Colonic mucosa (tissue), 4 donors: ENCODE results near the gene IST1. TPM values are rescaled to one million over a fixed set of nuclear protein-coding genes. Genes with fewer than 3 reads are reported as not detected.

Source experiments
- DNase-seq: peaks from one replicate; pipeline ENCODE4 v3.0.0-alpha.2; 2020
- H3K27ac ChIP-seq: fragments of 200-600 bp; one replicate; pipeline ENCODE4 v1.8.0; 2021
- H3K27me3 ChIP-seq: fragments of 200-600 bp; one replicate; pipeline ENCODE4 v1.8.0; 2021
- H3K36me3 ChIP-seq: fragments of 200-600 bp; one replicate; pipeline ENCODE4 v1.8.0; 2021
- H3K4me1 ChIP-seq: fragments of 200-600 bp; one replicate; pipeline ENCODE4 v1.8.0; 2021; ENCODE audit warnings: mild to moderate bottlenecking
- H3K4me3 ChIP-seq: fragments of 200-600 bp; one replicate; pipeline ENCODE4 v1.8.0; 2021
- H3K9ac ChIP-seq, 2 donors: one replicate each; pipeline ENCODE4 v1.7.0; 2013; ENCODE audit warnings: control low read depth in 2 of 2, low read depth in 2 of 2, low read length in 2 of 2
- H3K9me3 ChIP-seq: fragments of 200-600 bp; one replicate; pipeline ENCODE4 v1.8.0; 2021
- CTCF ChIP-seq: fragments of 200-600 bp; IDR thresholded peaks from one replicate; pipeline ENCODE4 v1.8.0; 2022; ENCODE audit warnings: antibody characterized with exemption, mild to moderate bottlenecking
- intact Hi-C: fragments of 100-400 bp; cut with DNase I; formaldehyde crosslinking; loops from one replicate; pipeline ENCODE4 v1.14.1; 2022
- total RNA-seq, 2 donors: library from RNA; stranded (reverse); fragmentation: NEBNext Ultra II Directional in 1 of 2; extraction: Animal tissue kit (Norgen Biotek cat#: 25700) in 1 of 2; gene quantifications; one replicate each; pipeline ENCODE4 v1.2.1, GENCODE V29; 2021
- donor health status: healthy.
- donor health status: DM: no; HTN: no; CAD: no.
- donor health status: DM: no; HTN: no; CAD: no.

Gene IST1
- total RNA-seq, 2 donors from 2014 or later, result 180 to 304 TPM

- Histone ChIP-seq H3K36me3 (no peaks in the 10 kb centered on the region), H3K27me3 (no peaks in the 10 kb centered on the region), H3K9ac (no peak overlapping the region), H3K9me3 (no peaks in the 10 kb centered on the region), H3K4me1 (no peaks in the 10 kb centered on the region), H3K4me3 (no peak overlapping the region), H3K27ac (no peak overlapping the region)
- no peak for DNase-seq
- no peak for TF ChIP-seq CTCF
- intact Hi-C loops, result no loop called here
Observed at GRCh38 chr16:71974068-71974818, 78.9 kb downstream of the IST1 start.

Other genes starting within 250 kb of the IST1 start
- 10 to 100 TPM; 23.5 to 53.1 TPM for gene PHLPP2, start 170.8 kb upstream of the IST1 start, total RNA-seq
- gene AP1G1, start 86.7 kb upstream of the IST1 start, total RNA-seq, result 100 to 1,000 TPM; 101 to 102 TPM
- gene ATXN1L, start 49.6 kb upstream of the IST1 start, total RNA-seq, result 10 to 100 TPM; 19.4 to 26.1 TPM
- gene ZNF821, start 11.3 kb upstream of the IST1 start, total RNA-seq, result 10 to 100 TPM in 1 of 2 donors, 1 to 10 TPM in 1; 6.3 to 10.1 TPM
- under 1 TPM; 0.05 to 0.07 TPM for gene PKD1L3, start 104.9 kb downstream of the IST1 start, total RNA-seq
- gene DHODH, start 113.2 kb downstream of the IST1 start, total RNA-seq, result 1 to 10 TPM; 4.3 to 9.4 TPM
- 10 to 100 TPM in 1 of 2 donors, 1 to 10 TPM in 1; 5.7 to 27.6 TPM for gene HP, start 159.0 kb downstream of the IST1 start, total RNA-seq
- under 1 TPM in 1 of 2 donors, not detected in 1; 0.69 TPM for gene HPR, start 167.7 kb downstream of the IST1 start, total RNA-seq
- gene TXNL4B, start 198.1 kb downstream of the IST1 start, total RNA-seq, result 10 to 100 TPM; 10.1 to 13.7 TPM
- 10 to 100 TPM; 41.7 to 79.3 TPM for gene DHX38, start 198.3 kb downstream of the IST1 start, total RNA-seq